GM12892 (cell line): ENCODE data around the gene IER5.

Source experiments
- POLR2A ChIP-seq: IDR thresholded peaks from 2 replicates; pipeline ENCODE4 v1.6.1; 2011; ENCODE audit warnings: low read depth, low read length, control low read depth
- POLR2AphosphoS5 ChIP-seq: IDR thresholded peaks from 2 replicates; pipeline ENCODE4 v1.6.1; 2011; ENCODE audit warnings: low read depth, low read length, control low read depth

- TF ChIP-seq POLR2AphosphoS5 = no peak
- TF ChIP-seq POLR2A = no peak
Observed at GRCh38 chr1:181106022-181106312, 17.5 kb downstream of the IER5 start.
